GM06990 (cell line): ENCODE data around the gene IMP4.

ENCODE experiments used
- DNase-seq: peaks from one replicate; pipeline ENCODE4 v3.0.0-alpha.2; 2011; ENCODE audit not compliant: insufficient read length; ENCODE audit errors: extremely low read depth
- H3K27me3 ChIP-seq: replicated peaks from 2 replicates; pipeline ENCODE4 v1.6.0; 2011; ENCODE audit warnings: low read length; ENCODE audit not compliant: control insufficient read depth, insufficient read depth
- H3K36me3 ChIP-seq: 2 replicates; pipeline ENCODE4 v1.5.1; 2011; ENCODE audit warnings: low read length; ENCODE audit not compliant: control insufficient read depth, insufficient read depth
- H3K4me3 ChIP-seq: replicated peaks from 2 replicates; pipeline ENCODE4 v1.5.1; 2011; ENCODE audit warnings: low read depth, mild to moderate bottlenecking, control low read depth, low read length
- CTCF ChIP-seq: IDR thresholded peaks from 2 replicates; pipeline ENCODE4 v1.5.1; 2011; ENCODE audit warnings: low read length, control low read depth, mild to moderate bottlenecking, inconsistent platforms; ENCODE audit not compliant: insufficient read depth, poor library complexity, severe bottlenecking

Gene IMP4

GRCh38 chr2:130370490-130370889 is 27.8 kb downstream of the IMP4 start:
- Histone ChIP-seq H3K27me3 (no peaks in the 10 kb centered on the region), H3K36me3 (peaks cover 2% of the 10 kb centered on the region; the same call in 1 of the 2 replicates), H3K4me3 (no peak overlapping the region)
- no peak for TF ChIP-seq CTCF
- DNase-seq, result peak; percentile 48

GRCh38 chr2:130371723-130372054 is 29.0 kb downstream of the IMP4 start:
- H3K4me3 ChIP-seq, result peak overlapping the region; percentile 92
- no peak for DNase-seq
- no peak for TF ChIP-seq CTCF
- peaks cover 2% of the 10 kb centered on the region; the same call in 1 of the 2 replicates for H3K36me3 ChIP-seq
- no peaks in the 10 kb centered on the region for H3K27me3 ChIP-seq

GRCh38 chr2:130372055-130372832 is 29.5 kb downstream of the IMP4 start:
- Histone ChIP-seq H3K27me3 (no peaks in the 10 kb centered on the region), H3K4me3 (peak overlapping the region; percentile 92), H3K36me3 (peaks cover 2% of the 10 kb centered on the region; the same call in 1 of the 2 replicates)
- TF ChIP-seq CTCF, result peak; percentile 76
- DNase-seq, result peak; percentile 92

- Histone ChIP-seq H3K36me3 (peaks cover 2% of the 10 kb centered on the region; the same call in 1 of the 2 replicates), H3K27me3 (no peaks in the 10 kb centered on the region), H3K4me3 (peak overlapping the region; percentile 92)
- no peak for TF ChIP-seq CTCF
- no peak for DNase-seq
These were observed 30.4 kb downstream of the IMP4 start for GRCh38 chr2:130372833-130373807.

- TF ChIP-seq CTCF, result no peak
- Histone ChIP-seq H3K4me3 (peak overlapping the region; percentile 92), H3K36me3 (peaks cover 2% of the 10 kb centered on the region; the same call in 1 of the 2 replicates), H3K27me3 (no peaks in the 10 kb centered on the region)
- DNase-seq, result no peak
These were observed 31.2 kb downstream of the IMP4 start for GRCh38 chr2:130373808-130374365.
